Measurements from ENCODE around the gene CTIF. TPM values are rescaled to one million over a fixed set of nuclear protein-coding genes. Genes with fewer than 3 reads are reported as not detected.
A peak's percentile ranks its signal among the peaks of the same experiment; 100 is the strongest.

The CTIF gene
- total RNA-seq, 2 donors from 2014 or later = 4.6 to 4.7 TPM

- Mint-ChIP-seq H3K27ac (no peak overlapping the region), H3K9me3 (no peaks in the 10 kb centered on the region), H3K27me3 (ENCODE audit: low read depth) (no peaks in the 10 kb centered on the region), H3K36me3 (ENCODE audit: insufficient read depth in 2 of 2) (peaks cover 3 to 5% of the 10 kb centered on the region in 2 donors), H3K4me3 (no peak overlapping the region), H3K4me1 (ENCODE audit: low read depth) (no peaks in the 10 kb centered on the region)
- ATAC-seq (replicated peaks in 1 of 2) (no peak), DNase-seq (no peak)
These were observed 124.5 kb downstream of the CTIF start for GRCh38 chr18:48663096-48663930.

DNA sequence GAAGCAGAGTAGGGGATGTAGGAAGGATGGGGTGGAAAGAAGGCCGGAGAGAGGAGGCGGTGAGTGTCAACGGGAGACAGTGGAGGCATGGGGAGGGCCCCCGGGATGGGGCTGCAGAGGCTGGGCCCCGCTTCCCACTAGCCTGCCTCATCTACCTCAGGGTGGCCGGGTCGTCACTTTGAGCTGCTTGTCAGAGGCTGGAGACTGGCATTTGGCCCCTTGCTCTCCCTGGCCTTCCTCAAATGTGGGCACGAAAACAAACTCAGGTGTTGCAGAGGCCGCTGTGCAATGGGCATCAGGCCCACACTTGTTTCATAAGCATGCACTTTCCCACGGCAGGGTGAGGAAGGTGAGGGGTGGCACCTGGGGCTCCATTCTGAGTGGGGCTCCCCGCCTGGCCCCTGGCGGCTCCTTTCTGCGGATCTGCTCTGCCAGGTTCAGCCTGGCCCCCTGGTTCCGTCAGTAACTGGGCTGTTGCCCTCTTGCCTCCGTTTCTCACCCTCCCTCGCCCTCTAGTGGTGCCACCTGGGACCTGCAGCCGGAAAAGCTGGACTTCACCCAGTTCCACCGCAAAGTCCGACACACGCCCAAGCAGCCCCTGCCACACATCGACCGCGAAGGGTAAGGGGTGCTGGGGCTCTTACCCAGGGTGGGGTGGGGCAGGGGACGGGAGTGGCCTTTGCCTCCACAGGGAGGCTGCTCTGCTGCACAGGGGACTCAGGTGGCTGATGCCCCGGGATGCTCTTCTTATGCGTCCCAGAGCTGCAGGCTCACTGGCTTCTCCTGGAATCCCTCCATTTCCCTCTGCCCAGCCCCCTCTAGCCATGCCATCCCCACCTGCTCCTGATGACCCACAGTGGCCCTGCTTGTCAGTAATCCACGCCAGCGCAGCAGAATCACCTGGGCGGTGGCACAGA is 125.4 kb downstream of the CTIF start:
- no peaks in the 10 kb centered on the region for H3K27me3 Mint-ChIP-seq (ENCODE audit: low read depth)
- no peak overlapping the region for H3K27ac Mint-ChIP-seq
- H3K4me1 Mint-ChIP-seq (ENCODE audit: low read depth) = no peaks in the 10 kb centered on the region
- ATAC-seq (replicated peaks in 1 of 2) (peak in 1 of 2 donors; percentile 15), DNase-seq (peak; percentile 61 to 68)
- H3K36me3 Mint-ChIP-seq (ENCODE audit: insufficient read depth in 2 of 2) = peaks cover 3 to 5% of the 10 kb centered on the region in 2 donors
- H3K9me3 Mint-ChIP-seq = no peaks in the 10 kb centered on the region
- H3K4me3 Mint-ChIP-seq = no peak overlapping the region

DNA sequence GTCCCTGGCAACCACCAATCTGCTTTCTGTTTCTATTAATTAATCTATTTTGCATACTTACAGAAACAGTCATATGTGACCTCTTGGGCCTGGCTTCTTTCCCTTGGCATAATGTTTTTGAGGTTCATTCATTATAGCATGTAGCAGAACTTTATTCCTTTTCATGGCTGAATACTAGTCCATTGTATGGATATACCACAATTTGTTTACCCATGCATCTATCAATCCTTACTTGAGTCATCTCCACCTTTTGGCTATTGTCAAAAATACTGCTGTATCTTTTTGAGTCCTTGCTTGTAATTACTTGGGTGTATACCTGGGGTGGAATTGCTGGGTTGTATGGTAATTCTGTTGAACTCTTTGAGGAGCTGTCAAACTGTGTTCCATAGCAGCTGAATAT is 126.8 kb downstream of the CTIF start:
- Mint-ChIP-seq H3K27me3 (ENCODE audit: low read depth) (no peaks in the 10 kb centered on the region), H3K4me1 (ENCODE audit: low read depth) (no peaks in the 10 kb centered on the region), H3K27ac (no peak overlapping the region), H3K4me3 (no peak overlapping the region), H3K9me3 (no peaks in the 10 kb centered on the region), H3K36me3 (ENCODE audit: insufficient read depth in 2 of 2) (peaks cover 3 to 5% of the 10 kb centered on the region in 2 donors)
- ATAC-seq (replicated peaks in 1 of 2) = no peak
- no peak for DNase-seq

- H3K27ac Mint-ChIP-seq = no peak overlapping the region
- no peaks in the 10 kb centered on the region for H3K27me3 Mint-ChIP-seq (ENCODE audit: low read depth)
- no peak for ATAC-seq (replicated peaks in 1 of 2)
- peaks cover 3 to 4% of the 10 kb centered on the region in 2 donors for H3K9me3 Mint-ChIP-seq
- H3K4me3 Mint-ChIP-seq = no peak overlapping the region
- H3K4me1 Mint-ChIP-seq (ENCODE audit: low read depth) = no peaks in the 10 kb centered on the region
- peaks cover 5 to 9% of the 10 kb centered on the region in 2 donors for H3K36me3 Mint-ChIP-seq (ENCODE audit: insufficient read depth in 2 of 2)
- DNase-seq = no peak
These were observed 127.8 kb downstream of the CTIF start for GRCh38 chr18:48666613-48667012.

GRCh38 chr18:48667276-48668254 is 128.7 kb downstream of the CTIF start:
- DNase-seq (no peak), ATAC-seq (replicated peaks in 1 of 2) (no peak)
- peaks cover 5 to 10% of the 10 kb centered on the region in 2 donors for H3K36me3 Mint-ChIP-seq (ENCODE audit: insufficient read depth in 2 of 2)
- H3K4me3 Mint-ChIP-seq = no peak overlapping the region
- no peaks in the 10 kb centered on the region for H3K4me1 Mint-ChIP-seq (ENCODE audit: low read depth)
- peaks cover 4 to 5% of the 10 kb centered on the region in 2 donors for H3K9me3 Mint-ChIP-seq
- H3K27ac Mint-ChIP-seq = no peak overlapping the region
- no peaks in the 10 kb centered on the region for H3K27me3 Mint-ChIP-seq (ENCODE audit: low read depth)

DNA sequence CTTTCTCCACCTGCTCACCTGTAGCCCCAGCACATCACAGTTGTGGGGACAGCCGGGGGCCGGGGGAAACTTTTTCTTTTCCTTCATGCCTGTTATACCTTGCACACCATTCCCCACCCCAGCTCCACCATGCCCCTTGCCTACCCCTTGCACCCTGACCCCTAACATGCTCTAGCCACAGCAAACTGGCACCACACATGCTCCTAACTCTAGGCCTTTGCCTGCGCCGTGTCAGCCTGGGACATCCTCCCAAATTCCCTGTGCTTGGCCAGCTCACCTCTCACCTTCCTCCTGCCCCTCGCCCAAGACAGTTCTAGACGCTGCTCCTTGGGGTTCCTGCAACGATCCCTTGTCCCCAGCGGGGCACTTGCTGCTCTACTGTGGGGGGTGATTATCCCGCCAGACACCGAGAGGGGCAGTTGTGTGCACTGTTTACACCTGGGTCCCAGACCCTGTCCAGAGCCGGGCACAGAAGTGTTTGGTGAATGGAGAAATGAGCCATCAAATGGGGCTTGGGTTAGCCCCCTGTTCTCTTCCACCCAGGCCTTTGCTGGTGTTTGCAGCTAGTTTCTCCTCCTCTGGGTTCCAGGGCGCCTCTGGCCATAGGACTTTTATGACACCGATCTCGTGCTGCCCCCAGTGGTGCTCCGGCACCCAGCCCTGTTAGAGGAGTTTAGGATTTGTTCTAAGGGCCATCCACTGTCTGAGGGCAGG is 129.8 kb downstream of the CTIF start:
- H3K4me1 Mint-ChIP-seq (ENCODE audit: low read depth) = no peaks in the 10 kb centered on the region
- H3K9me3 Mint-ChIP-seq = peaks cover 4 to 5% of the 10 kb centered on the region in 2 donors
- H3K27ac Mint-ChIP-seq = no peak overlapping the region
- peaks cover 5 to 10% of the 10 kb centered on the region in 2 donors for H3K36me3 Mint-ChIP-seq (ENCODE audit: insufficient read depth in 2 of 2)
- DNase-seq (no peak), ATAC-seq (replicated peaks in 1 of 2) (no peak)
- H3K27me3 Mint-ChIP-seq (ENCODE audit: low read depth) = no peaks in the 10 kb centered on the region
- H3K4me3 Mint-ChIP-seq = no peak overlapping the region

GRCh38 chr18:48669180-48669675 is 130.4 kb downstream of the CTIF start:
- H3K27ac Mint-ChIP-seq = no peak overlapping the region
- no peaks in the 10 kb centered on the region for H3K27me3 Mint-ChIP-seq (ENCODE audit: low read depth)
- DNase-seq (no peak), ATAC-seq (replicated peaks in 1 of 2) (no peak)
- H3K4me1 Mint-ChIP-seq (ENCODE audit: low read depth) = no peaks in the 10 kb centered on the region
- no peak overlapping the region for H3K4me3 Mint-ChIP-seq
- H3K36me3 Mint-ChIP-seq (ENCODE audit: insufficient read depth in 2 of 2) = peaks cover 5 to 10% of the 10 kb centered on the region in 2 donors
- peaks cover 4 to 5% of the 10 kb centered on the region in 2 donors for H3K9me3 Mint-ChIP-seq

GRCh38 chr18:48669991-48670750 is 131.3 kb downstream of the CTIF start:
- no peak overlapping the region for H3K27ac Mint-ChIP-seq

GRCh38 chr18:48670751-48671560 is 132.1 kb downstream of the CTIF start:
- DNase-seq (no peak), ATAC-seq (replicated peaks in 1 of 2) (no peak)
- no peak overlapping the region for H3K27ac Mint-ChIP-seq
- no peak overlapping the region for H3K4me3 Mint-ChIP-seq
- peaks cover 4 to 5% of the 10 kb centered on the region in 2 donors for H3K9me3 Mint-ChIP-seq
- H3K4me1 Mint-ChIP-seq (ENCODE audit: low read depth) = no peaks in the 10 kb centered on the region
- H3K36me3 Mint-ChIP-seq (ENCODE audit: insufficient read depth in 2 of 2) = peaks cover 4 to 7% of the 10 kb centered on the region in 2 donors
- H3K27me3 Mint-ChIP-seq (ENCODE audit: low read depth) = no peaks in the 10 kb centered on the region

More at GRCh38 chr18:48669991-48670750, 131.3 kb downstream of the CTIF start:
- H3K27me3 Mint-ChIP-seq (ENCODE audit: low read depth) = no peaks in the 10 kb centered on the region
- H3K4me3 Mint-ChIP-seq = no peak overlapping the region
- ATAC-seq (replicated peaks in 1 of 2) (no peak), DNase-seq (no peak)
- H3K9me3 Mint-ChIP-seq = peaks cover 4 to 5% of the 10 kb centered on the region in 2 donors
- peaks cover 5 to 10% of the 10 kb centered on the region in 2 donors for H3K36me3 Mint-ChIP-seq (ENCODE audit: insufficient read depth in 2 of 2)
- H3K4me1 Mint-ChIP-seq (ENCODE audit: low read depth) = no peaks in the 10 kb centered on the region

DNA sequence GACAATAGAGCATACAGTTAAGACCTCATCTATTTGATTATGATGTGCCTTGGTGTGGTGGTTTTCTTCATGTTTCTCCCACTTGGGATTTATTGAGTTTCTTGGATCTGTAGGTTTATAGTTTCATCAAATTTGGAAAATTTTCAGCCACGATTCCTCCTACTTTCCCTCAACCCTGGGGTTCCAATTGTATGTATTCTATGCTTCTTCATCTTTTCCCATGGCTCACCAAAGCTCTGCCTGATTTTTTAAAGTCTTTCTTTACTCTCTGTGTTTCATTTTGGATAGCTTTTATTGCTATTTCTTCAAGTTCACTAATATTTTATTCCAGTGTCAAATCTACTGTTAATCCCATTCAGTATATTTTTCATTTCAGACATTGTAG is 132.7 kb downstream of the CTIF start:
- DNase-seq (no peak), ATAC-seq (replicated peaks in 1 of 2) (no peak)
- Mint-ChIP-seq H3K27me3 (ENCODE audit: low read depth) (no peaks in the 10 kb centered on the region), H3K9me3 (peaks cover 4 to 5% of the 10 kb centered on the region in 2 donors), H3K27ac (no peak overlapping the region), H3K4me3 (no peak overlapping the region), H3K36me3 (ENCODE audit: insufficient read depth in 2 of 2) (peaks cover 2 to 5% of the 10 kb centered on the region in 2 donors), H3K4me1 (ENCODE audit: low read depth) (no peaks in the 10 kb centered on the region)
